SU-DHL-6 (cell line): ENCODE measurements around the gene NPBWR2.
"Not testable (repeated sequence)": the region's sequence is repeated elsewhere in the genome, so short reads cannot be mapped to it uniquely, and the experiment has no call there.

Source experiments
- H2AFZ ChIP-seq: fragments of 200-600 bp; sonication (generic); 2 replicates; pipeline ENCODE4 v1.6.1; 2014; ENCODE audit warnings: low read depth, mild to moderate bottlenecking, moderate library complexity, mixed read lengths, antibody characterized with exemption, low read length; ENCODE audit not compliant: severe bottlenecking
- H3F3A ChIP-seq: fragments of 200-600 bp; shearing (Covaris generic); 2 replicates; pipeline ENCODE4 v1.6.0; 2016; ENCODE audit warnings: antibody characterized with exemption, mild to moderate bottlenecking; ENCODE audit not compliant: insufficient read depth
- H3K27ac ChIP-seq: fragments of 200-600 bp; sonication (generic); 2 replicates; pipeline ENCODE4 v1.5.1; 2016; ENCODE audit warnings: low read depth, mild to moderate bottlenecking, low read length, moderate library complexity, mixed read lengths
- H3K27me3 ChIP-seq: fragments of 200-600 bp; sonication (generic), shearing (Covaris generic); 2 replicates; pipeline ENCODE4 v1.6.0; 2014; ENCODE audit warnings: mild to moderate bottlenecking, low read length
- H3K36me3 ChIP-seq: fragments of 200-600 bp; sonication (generic); 2 replicates; pipeline ENCODE4 v1.6.1; 2014; ENCODE audit warnings: mild to moderate bottlenecking, low read length, mixed read lengths
- H3K4me2 ChIP-seq: fragments of 300-600, 200-600 bp; shearing (Covaris generic), sonication (generic); 2 replicates; pipeline ENCODE4 v1.6.0; 2014; ENCODE audit warnings: low read length, low read depth, mild to moderate bottlenecking; ENCODE audit not compliant: poor library complexity, severe bottlenecking
- H3K4me3 ChIP-seq: fragments of 200-600 bp; sonication (generic); 2 replicates; pipeline ENCODE4 v1.5.1; 2014; ENCODE audit warnings: antibody characterized with exemption, low read length, mild to moderate bottlenecking, mixed read lengths; ENCODE audit not compliant: insufficient read depth, poor library complexity, severe bottlenecking
- H3K79me2 ChIP-seq: fragments of 200-600 bp; sonication (generic); 2 replicates; pipeline ENCODE4 v1.6.1; 2014; ENCODE audit warnings: mild to moderate bottlenecking, low read length, moderate library complexity; ENCODE audit not compliant: insufficient read depth
- H3K9ac ChIP-seq: fragments of 200-600 bp; sonication (generic); 2 replicates; pipeline ENCODE4 v1.7.0; 2014; ENCODE audit warnings: mild to moderate bottlenecking, low read length
- H3K9me2 ChIP-seq: fragments of 200-600 bp; sonication (generic); replicated peaks from 2 replicates; pipeline ENCODE4 v1.6.1; 2014; ENCODE audit warnings: low read length; ENCODE audit not compliant: insufficient read depth
- H3K9me3 ChIP-seq: fragments of 200-600 bp; sonication (generic); 2 replicates; pipeline ENCODE4 v1.6.1; 2014; ENCODE audit warnings: low read length, mixed read lengths; ENCODE audit not compliant: insufficient read depth
- H4K20me1 ChIP-seq: fragments of 200-600 bp; sonication (generic); 2 replicates; pipeline ENCODE4 v1.6.1; 2014; ENCODE audit warnings: low read depth, mild to moderate bottlenecking, antibody characterized with exemption, low read length, moderate library complexity, mixed read lengths
- EZH2phosphoT487 ChIP-seq: fragments of 200-600 bp; sonication (generic), shearing (Covaris generic); conservative IDR thresholded peaks from 2 replicates; pipeline ENCODE4 v1.6.1; 2018; ENCODE audit warnings: mild to moderate bottlenecking, antibody characterized with exemption, low read length, moderate library complexity, mixed read lengths
- TF ChIP-seq, protein P1 (sequence below): fragments of 200-600 bp; sonication (generic); IDR thresholded peaks from one replicate; pipeline ENCODE4 v1.5.1; 2017; ENCODE audit warnings: antibody characterized with exemption, mild to moderate bottlenecking, low read length, moderate library complexity; ENCODE audit not compliant: insufficient read depth, poor library complexity, severe bottlenecking

NPBWR2 gene

DNA sequence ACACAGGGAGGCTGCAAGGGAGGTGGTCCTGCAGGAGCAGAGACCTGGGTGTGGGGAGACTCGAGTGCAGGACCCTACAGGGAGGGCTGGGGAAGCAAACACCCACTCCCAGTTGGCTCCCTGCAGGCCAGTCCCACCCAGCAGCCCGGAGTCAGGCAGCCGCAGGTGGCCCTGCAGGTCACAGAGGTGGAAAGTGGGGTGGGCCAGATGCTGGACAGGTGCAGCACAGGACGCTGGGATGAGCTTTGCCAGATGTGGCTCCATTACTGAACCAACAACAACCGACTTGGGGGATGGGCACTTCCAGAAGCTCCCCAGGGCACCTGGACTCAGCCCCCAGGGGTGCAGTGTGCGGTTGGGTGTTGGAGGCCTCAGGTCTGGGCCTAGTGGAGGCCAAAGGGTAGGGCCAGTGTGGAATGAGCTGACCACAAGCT, 30.2 kb upstream of the NPBWR2 start:
- Histone ChIP-seq H3K9ac (no peak overlapping the region), H4K20me1 (no peaks in the 10 kb centered on the region), H3K9me2 (no peaks in the 10 kb centered on the region), H3F3A (no peaks in the 10 kb centered on the region), H3K27ac (no peak overlapping the region), H2AFZ (no peak overlapping the region), H3K27me3 (no peaks in the 10 kb centered on the region), H3K9me3 (no peaks in the 10 kb centered on the region), H3K4me3 (no peak overlapping the region), H3K79me2 (no peaks in the 10 kb centered on the region), H3K36me3 (no peaks in the 10 kb centered on the region), H3K4me2 (no peak overlapping the region)
- TF ChIP-seq EZH2phosphoT487 = no peak
- TF ChIP-seq, protein P1, sequence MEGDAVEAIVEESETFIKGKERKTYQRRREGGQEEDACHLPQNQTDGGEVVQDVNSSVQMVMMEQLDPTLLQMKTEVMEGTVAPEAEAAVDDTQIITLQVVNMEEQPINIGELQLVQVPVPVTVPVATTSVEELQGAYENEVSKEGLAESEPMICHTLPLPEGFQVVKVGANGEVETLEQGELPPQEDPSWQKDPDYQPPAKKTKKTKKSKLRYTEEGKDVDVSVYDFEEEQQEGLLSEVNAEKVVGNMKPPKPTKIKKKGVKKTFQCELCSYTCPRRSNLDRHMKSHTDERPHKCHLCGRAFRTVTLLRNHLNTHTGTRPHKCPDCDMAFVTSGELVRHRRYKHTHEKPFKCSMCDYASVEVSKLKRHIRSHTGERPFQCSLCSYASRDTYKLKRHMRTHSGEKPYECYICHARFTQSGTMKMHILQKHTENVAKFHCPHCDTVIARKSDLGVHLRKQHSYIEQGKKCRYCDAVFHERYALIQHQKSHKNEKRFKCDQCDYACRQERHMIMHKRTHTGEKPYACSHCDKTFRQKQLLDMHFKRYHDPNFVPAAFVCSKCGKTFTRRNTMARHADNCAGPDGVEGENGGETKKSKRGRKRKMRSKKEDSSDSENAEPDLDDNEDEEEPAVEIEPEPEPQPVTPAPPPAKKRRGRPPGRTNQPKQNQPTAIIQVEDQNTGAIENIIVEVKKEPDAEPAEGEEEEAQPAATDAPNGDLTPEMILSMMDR = no peak

- Histone ChIP-seq H3K9me3 (no peaks in the 10 kb centered on the region), H2AFZ (no peak overlapping the region), H3K79me2 (no peaks in the 10 kb centered on the region), H3K4me3 (no peak overlapping the region), H3K36me3 (no peaks in the 10 kb centered on the region), H3K27ac (no peak overlapping the region), H4K20me1 (no peaks in the 10 kb centered on the region), H3F3A (no peaks in the 10 kb centered on the region), H3K27me3 (no peaks in the 10 kb centered on the region), H3K9me2 (no peaks in the 10 kb centered on the region), H3K4me2 (no peak overlapping the region), H3K9ac (no peak overlapping the region)
- TF ChIP-seq EZH2phosphoT487 = no peak
- TF ChIP-seq, protein P1 = no peak
These were observed 28.8 kb upstream of the NPBWR2 start for GRCh38 chr20:64136004-64136710.

DNA sequence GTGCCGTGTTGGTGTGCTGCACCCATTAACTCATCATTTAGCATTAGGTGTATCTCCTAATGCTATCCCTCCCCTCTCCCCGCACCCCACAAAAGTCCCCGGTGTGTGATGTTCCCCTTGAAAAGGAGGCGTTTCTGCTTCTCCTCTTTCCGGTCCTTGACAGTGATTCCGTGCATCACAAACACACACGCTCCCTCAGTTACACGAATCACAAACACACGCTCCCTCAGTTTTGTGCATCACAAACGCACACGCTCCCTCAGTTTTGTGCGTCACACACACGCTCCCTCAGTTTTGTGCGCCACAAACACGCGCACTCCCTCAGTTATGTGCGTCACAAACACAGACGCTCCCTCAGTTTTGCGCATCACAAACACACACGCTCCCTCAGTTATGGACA, 27.4 kb upstream of the NPBWR2 start:
- not testable (repeated sequence) for H3K27me3 ChIP-seq, H3K79me2 ChIP-seq, H3K9ac ChIP-seq, H3K27ac ChIP-seq, H3K9me2 ChIP-seq, H3K36me3 ChIP-seq, H4K20me1 ChIP-seq, H2AFZ ChIP-seq, H3K4me3 ChIP-seq, H3K4me2 ChIP-seq, H3K9me3 ChIP-seq, H3F3A ChIP-seq

DNA sequence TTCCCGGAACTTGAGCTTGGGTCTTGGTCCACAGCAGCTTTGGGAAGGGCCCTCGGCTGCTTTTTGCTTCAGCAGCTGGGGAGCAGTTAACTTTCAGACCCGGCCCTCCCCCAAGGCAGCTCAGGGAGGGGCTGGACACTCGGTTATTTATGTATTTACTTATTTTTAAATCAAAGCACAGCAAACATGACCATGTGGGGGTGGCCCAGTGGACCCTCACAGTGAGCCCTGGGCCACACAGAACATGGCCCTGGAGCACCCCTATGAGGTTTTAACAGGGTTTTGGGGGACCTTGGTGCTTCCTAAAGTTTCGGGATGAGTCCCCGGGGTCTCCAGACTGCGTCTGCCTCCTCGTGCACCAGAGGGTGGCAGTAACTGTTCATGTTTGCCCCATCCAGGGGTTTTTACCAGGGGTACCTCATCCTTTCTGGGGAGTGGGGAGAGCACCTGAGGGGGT, 26.6 kb upstream of the NPBWR2 start:
- TF ChIP-seq, protein P1 = peak; percentile 23
- no peak for TF ChIP-seq EZH2phosphoT487
- Histone ChIP-seq H2AFZ (no peak overlapping the region), H3F3A (no peaks in the 10 kb centered on the region), H3K27ac (no peak overlapping the region), H4K20me1 (no peaks in the 10 kb centered on the region), H3K36me3 (no peaks in the 10 kb centered on the region), H3K9ac (no peak overlapping the region), H3K4me2 (no peak overlapping the region), H3K9me3 (no peaks in the 10 kb centered on the region), H3K27me3 (no peaks in the 10 kb centered on the region), H3K79me2 (no peaks in the 10 kb centered on the region), H3K4me3 (no peak overlapping the region), H3K9me2 (no peaks in the 10 kb centered on the region)
